PC-3 (cell line): ENCODE data around the gene CXCR3. TPM values are rescaled to one million over a fixed set of nuclear protein-coding genes. Genes with fewer than 3 reads are reported as not detected.

Source experiments
- ATAC-seq: fragments of 200-7000 bp; cut with Tn5 transposase; 2 replicates; pipeline ENCODE4 v1.9.1; 2020; ENCODE audit warnings: mild to moderate bottlenecking, moderate library complexity
- BruUV-seq: library from RNA; stranded (reverse); fragments of 400-500 nt; replicated peaks from 2 replicates; lab custom pipeline; 2021; lab: Mats Ljungman, UMichigan
- CTCF ChIA-PET: fragments of 300-600 bp; sonication (Branson Sonifier 250); formaldehyde crosslinking; loops from one replicate; lab custom pipeline; 2022; ENCODE audit warnings: antibody characterized with exemption; lab: Charles Lee
- POLR2A ChIA-PET: fragments of 300-600 bp; sonication (Branson Sonifier 250); formaldehyde crosslinking; loops from one replicate; lab custom pipeline; 2022; ENCODE audit warnings: antibody characterized with exemption; ENCODE audit not compliant: unreplicated experiment; lab: Charles Lee
- DNase-seq: peaks from one replicate; pipeline ENCODE4 v3.0.0-alpha.2; 2015
- H2AFZ ChIP-seq: fragments of 300-600 bp; sonication (generic); 2 replicates; pipeline ENCODE4 v1.6.0; 2016; ENCODE audit warnings: antibody characterized with exemption, low read length
- H3F3A ChIP-seq: fragments of 300-600 bp; sonication (generic); one replicate; pipeline ENCODE4 v1.6.0; 2017; ENCODE audit warnings: antibody characterized with exemption, low read length, control low read depth, mild to moderate bottlenecking; ENCODE audit not compliant: unreplicated experiment
- H3K27ac ChIP-seq: fragments of 300-600 bp; sonication (generic); 2 replicates; pipeline ENCODE4 v1.5.1; 2016; ENCODE audit warnings: mild to moderate bottlenecking, low read length
- H3K27me3 ChIP-seq: fragments of 300-600 bp; sonication (generic); 2 replicates; pipeline ENCODE4 v1.6.1; 2016; ENCODE audit warnings: low read length, mixed read lengths
- H3K36me3 ChIP-seq: fragments of 300-600 bp; sonication (generic); 2 replicates; pipeline ENCODE4 v1.6.1; 2016; ENCODE audit warnings: low read depth, mixed run types, low read length, mixed read lengths
- H3K4me1 ChIP-seq: fragments of 300-600 bp; sonication (generic); 2 replicates; pipeline ENCODE4 v1.5.1; 2016; ENCODE audit warnings: low read length; ENCODE audit not compliant: insufficient read depth
- H3K4me2 ChIP-seq: fragments of 300-600 bp; sonication (generic); 2 replicates; pipeline ENCODE4 v1.6.0; 2016; ENCODE audit warnings: low read length
- H3K4me3 ChIP-seq: fragments of 300-600 bp; sonication (generic); 2 replicates; pipeline ENCODE4 v1.5.1; 2016; ENCODE audit warnings: mild to moderate bottlenecking, low read length, mixed read lengths
- H3K79me2 ChIP-seq: fragments of 300-600 bp; sonication (generic); 2 replicates; pipeline ENCODE4 v1.6.1; 2017; ENCODE audit warnings: low read length, mixed read lengths
- H3K9ac ChIP-seq: fragments of 300-600 bp; sonication (generic); 2 replicates; pipeline ENCODE4 v1.6.0; 2016; ENCODE audit warnings: mild to moderate bottlenecking, low read length
- H3K9me2 ChIP-seq: fragments of 300-600 bp; sonication (generic); replicated peaks from 2 replicates; pipeline ENCODE4 v1.6.1; 2016; ENCODE audit warnings: mixed run types, low read length, mixed read lengths
- H3K9me3 ChIP-seq: fragments of 300-600 bp; sonication (generic); 2 replicates; pipeline ENCODE4 v1.6.1; 2016; ENCODE audit warnings: low read length, mixed read lengths
- H4K20me1 ChIP-seq: fragments of 300-600 bp; sonication (generic); 2 replicates; pipeline ENCODE4 v1.6.1; 2016; ENCODE audit warnings: low read length, mixed read lengths
- CTCF ChIP-seq: fragments of 300-600 bp; sonication (generic); conservative IDR thresholded peaks from 2 replicates; pipeline ENCODE4 v1.5.1; 2017; ENCODE audit warnings: antibody characterized with exemption, low read depth, mild to moderate bottlenecking, low read length
- EZH2 ChIP-seq: fragments of 300-600 bp; sonication (generic); IDR thresholded peaks from one replicate; pipeline ENCODE4 v1.6.1; 2017; ENCODE audit warnings: antibody characterized with exemption, mild to moderate bottlenecking, low read length; ENCODE audit not compliant: unreplicated experiment
- EZH2phosphoT487 ChIP-seq: fragments of 300-600 bp; sonication (generic); IDR thresholded peaks from 2 replicates; pipeline ENCODE4 v1.6.1; 2018; ENCODE audit warnings: mild to moderate bottlenecking, antibody characterized with exemption, low read length, borderline replicate concordance
- intact Hi-C: fragments of 100-400 bp; cut with micrococcal nuclease; formaldehyde crosslinking; loops from 2 replicates; pipeline ENCODE4 v1.9.0; 2023
- total RNA-seq: library from RNA; depleted of rRNA; stranded (reverse); fragments of >200 nt; gene quantifications from 2 replicates; pipeline ENCODE4 v1.2.3, GENCODE V29; 2014

CXCR3 gene
- total RNA-seq, 1 experiment from 2014 or later, result not detected

GRCh38 chrX:71619986-71620385 lies 1.7 kb upstream of the CXCR3 start:
- intact Hi-C loops, result no loop called here
- no TSS peak for BruUV-seq
- Histone ChIP-seq H3K36me3 (no peaks in the 10 kb centered on the region), H4K20me1 (no peaks in the 10 kb centered on the region), H3K27ac (no peak overlapping the region), H3K4me2 (no peak overlapping the region), H3K4me3 (no peak overlapping the region), H3K4me1 (peaks cover 13% of the 10 kb centered on the region), H3K9me2 (no peaks in the 10 kb centered on the region), H3K79me2 (no peaks in the 10 kb centered on the region), H2AFZ (no peak overlapping the region), H3F3A (no peaks in the 10 kb centered on the region), H3K9me3 (no peaks in the 10 kb centered on the region), H3K9ac (no peak overlapping the region), H3K27me3 (no peaks in the 10 kb centered on the region)
- ATAC-seq (no peak), DNase-seq (no peak)
- ChIA-PET POLR2A (no interaction called here), CTCF (no interaction called here)
- TF ChIP-seq EZH2phosphoT487 (no peak), EZH2 (no peak), CTCF (no peak)

- H3F3A ChIP-seq, result no peaks in the 10 kb centered on the region
- no peak overlapping the region for H3K4me2 ChIP-seq
- ChIA-PET CTCF (no interaction called here), POLR2A (no interaction called here)
- H3K9me2 ChIP-seq, result no peaks in the 10 kb centered on the region
- no peaks in the 10 kb centered on the region for H3K79me2 ChIP-seq
- H3K27ac ChIP-seq, result no peak overlapping the region
- H3K9ac ChIP-seq, result no peak overlapping the region
- no peak for ATAC-seq
- TF ChIP-seq EZH2, result no peak
- TF ChIP-seq CTCF, result no peak
- TF ChIP-seq EZH2phosphoT487, result no peak
- no peaks in the 10 kb centered on the region for H3K36me3 ChIP-seq
- H3K9me3 ChIP-seq, result no peaks in the 10 kb centered on the region
- no peak overlapping the region for H3K4me3 ChIP-seq
- intact Hi-C loops, result no loop called here
- BruUV-seq, result no TSS peak
- peaks cover 13% of the 10 kb centered on the region for H3K4me1 ChIP-seq
- no peaks in the 10 kb centered on the region for H3K27me3 ChIP-seq
- no peaks in the 10 kb centered on the region for H4K20me1 ChIP-seq
- no peak overlapping the region for H2AFZ ChIP-seq
- DNase-seq, result no peak
Observed at GRCh38 chrX:71619193-71619592, 882 bp upstream of the CXCR3 start.

- Histone ChIP-seq H2AFZ (no peak overlapping the region), H3K79me2 (no peaks in the 10 kb centered on the region), H3K9ac (no peak overlapping the region), H3K36me3 (no peaks in the 10 kb centered on the region), H3K4me3 (no peak overlapping the region), H3K4me1 (peaks cover 13% of the 10 kb centered on the region), H3K4me2 (no peak overlapping the region), H3K27me3 (no peaks in the 10 kb centered on the region), H4K20me1 (no peaks in the 10 kb centered on the region), H3K9me3 (no peaks in the 10 kb centered on the region), H3K27ac (no peak overlapping the region), H3K9me2 (no peaks in the 10 kb centered on the region), H3F3A (no peaks in the 10 kb centered on the region)
- TF ChIP-seq CTCF (no peak), EZH2phosphoT487 (no peak), EZH2 (no peak)
- ChIA-PET CTCF (no interaction called here), POLR2A (no interaction called here)
- intact Hi-C loops, result no loop called here
- DNase-seq (no peak), ATAC-seq (no peak)
- BruUV-seq, result no TSS peak
Observed at GRCh38 chrX:71618787-71619186, 476 bp upstream of the CXCR3 start.
